GM12891 (cell line): ENCODE measurements around the gene DDRGK1.
"Not testable (repeated sequence)": the region's sequence is repeated elsewhere in the genome, so short reads cannot be mapped to it uniquely, and the experiment has no call there.

Source experiments
- DNase-seq: peaks from one replicate; pipeline ENCODE4 v3.0.0; 2011; ENCODE audit warnings: low spot score; ENCODE audit not compliant: insufficient read length
- FAIRE-seq: peaks from 2 replicates; lab custom pipeline; 2011; peaks lifted over from hg19 to GRCh38; lab: Jason Lieb, UNC
- PAX5 ChIP-seq: IDR thresholded peaks from 2 replicates; pipeline ENCODE4 v1.6.1; 2011; ENCODE audit warnings: low read length, moderate library complexity, mild to moderate bottlenecking; ENCODE audit not compliant: insufficient read depth, severe bottlenecking
- POLR2A ChIP-seq: IDR thresholded peaks from 2 replicates; pipeline ENCODE4 v1.6.1; 2011; ENCODE audit warnings: low read depth, low read length, control low read depth
- POLR2AphosphoS5 ChIP-seq: IDR thresholded peaks from 2 replicates; pipeline ENCODE4 v1.6.1; 2011; ENCODE audit warnings: low read depth, low read length, control low read depth
- POU2F2 ChIP-seq: IDR thresholded peaks from 2 replicates; pipeline ENCODE4 v1.6.1; 2011; ENCODE audit warnings: low read depth, mild to moderate bottlenecking, control low read depth, low read length, moderate library complexity
- SPI1 ChIP-seq: IDR thresholded peaks from 2 replicates; pipeline ENCODE4 v1.6.1; 2011; ENCODE audit warnings: low read depth, low read length, control low read depth
- TAF1 ChIP-seq: IDR thresholded peaks from 2 replicates; pipeline ENCODE4 v1.6.1; 2011; ENCODE audit warnings: low read depth, low read length, control low read depth

Gene DDRGK1

GRCh38 chr20:3218307-3218988, 14.0 kb upstream of the DDRGK1 start:
- no peak for TF ChIP-seq SPI1
- no peak for TF ChIP-seq POLR2AphosphoS5
- TF ChIP-seq POLR2A: no peak
- TF ChIP-seq TAF1: no peak
- TF ChIP-seq POU2F2: no peak
- TF ChIP-seq PAX5: no peak
- peak; percentile 91 for FAIRE-seq
- DNase-seq: peak; percentile 88

GRCh38 chr20:3215359-3215917, 11.0 kb upstream of the DDRGK1 start:
- DNase-seq, FAIRE-seq: not testable (repeated sequence)

- no peak for FAIRE-seq
Observed at GRCh38 chr20:3213226-3213625, 8.7 kb upstream of the DDRGK1 start.

GRCh38 chr20:3210346-3210745, 5.9 kb upstream of the DDRGK1 start:
- no peak for TF ChIP-seq POU2F2
- TF ChIP-seq TAF1: no peak
- no peak for TF ChIP-seq SPI1
- no peak for TF ChIP-seq PAX5
- TF ChIP-seq POLR2AphosphoS5: no peak
- TF ChIP-seq POLR2A: no peak
- DNase-seq (no peak), FAIRE-seq (no peak)

More at GRCh38 chr20:3213226-3213625, 8.7 kb upstream of the DDRGK1 start:
- TF ChIP-seq SPI1 (no peak), POLR2A (no peak), TAF1 (no peak), POLR2AphosphoS5 (no peak), POU2F2 (no peak), PAX5 (no peak)
- DNase-seq: no peak

- FAIRE-seq (peak; percentile 69), DNase-seq (no peak)
- no peak for TF ChIP-seq POU2F2
- no peak for TF ChIP-seq PAX5
- no peak for TF ChIP-seq TAF1
- no peak for TF ChIP-seq POLR2A
- TF ChIP-seq SPI1: no peak
- no peak for TF ChIP-seq POLR2AphosphoS5
Observed at GRCh38 chr20:3209946-3210317, 5.5 kb upstream of the DDRGK1 start.

GRCh38 chr20:3209257-3209945, 4.9 kb upstream of the DDRGK1 start, which contains the start of gene ITPA:
Gene ITPA (plus strand): TSS chr20:3209498. CDS start chr20:3209552, 54 bp downstream.
- TF ChIP-seq POLR2AphosphoS5 (peak; percentile 69), PAX5 (no peak), TAF1 (peak; percentile 70; the same call in 1 of the 2 replicates), POLR2A (peak; percentile 65; the same call in 1 of the 2 replicates), POU2F2 (peak; percentile 36; the same call in 1 of the 2 replicates)
- FAIRE-seq (peak; percentile 92), DNase-seq (peak; percentile 76)

- peak; percentile 77 for FAIRE-seq
- DNase-seq: no peak
Observed at GRCh38 chr20:3208786-3209256, 4.3 kb upstream of the DDRGK1 start.

GRCh38 chr20:3203315-3204123, 963 bp downstream of the DDRGK1 start:
- TF ChIP-seq TAF1 (no peak), SPI1 (no peak), POLR2AphosphoS5 (0 out of 2 replicates have a peak, but pooled peaks have one; percentile 23), POU2F2 (no peak)
- FAIRE-seq (peak; percentile 59), DNase-seq (peak; percentile 51)

More at GRCh38 chr20:3208786-3209256, 4.3 kb upstream of the DDRGK1 start:
- TF ChIP-seq SPI1 (peak; percentile 71), TAF1 (no peak)

- no peak for DNase-seq
- TF ChIP-seq POLR2AphosphoS5 (no peak), PAX5 (no peak), TAF1 (no peak), SPI1 (no peak), POU2F2 (no peak), POLR2A (no peak)
- no peak for FAIRE-seq
Observed at GRCh38 chr20:3202965-3203314, 1.5 kb downstream of the DDRGK1 start.
